Endometrium (tissue), 2 donors: ENCODE measurements around the gene CYP27A1.

ENCODE experiments used
- FAIRE-seq: peaks from 2 replicates; lab custom pipeline; 2012; peaks lifted over from hg19 to GRCh38; lab: Jason Lieb, UNC
- donor health status: control.
- donor health status: control.

The CYP27A1 gene

GRCh38 chr2:218859556-218859987 is 77.6 kb downstream of the CYP27A1 start, which contains the start of gene WNT6:
TSS of gene WNT6 (plus strand) at chr2:218859805. CDS start at chr2:218860038, 233 bp downstream.
- FAIRE-seq = no peak

GRCh38 chr2:218859988-218860831 is 78.3 kb downstream of the CYP27A1 start:
- no peak for FAIRE-seq

- FAIRE-seq = peak; percentile 77
These were observed 79.0 kb downstream of the CYP27A1 start for GRCh38 chr2:218860950-218861381.

GRCh38 chr2:218861645-218862318 is 79.8 kb downstream of the CYP27A1 start:
- no peak for FAIRE-seq

- FAIRE-seq = no peak
These were observed 81.1 kb downstream of the CYP27A1 start for GRCh38 chr2:218863021-218863520.
